Activated CD4-positive, CD25-positive, alpha-beta regulatory T cell treated with anti-CD3 and anti-CD28 coated beads, Interleukin-2, amount 50 U/mL, for 72 hours (primary cell): ENCODE results near the gene ZBTB4.

Source experiments
- DNase-seq: peaks from one replicate; pipeline ENCODE4 v3.0.0; 2021

The ZBTB4 gene

GRCh38 chr17:7417056-7417655 lies 62.3 kb downstream of the ZBTB4 start:
- DNase-seq: no peak

GRCh38 chr17:7416323-7416722 lies 63.1 kb downstream of the ZBTB4 start:
- no peak for DNase-seq

- no peak for DNase-seq
Observed at GRCh38 chr17:7415784-7416183, 63.6 kb downstream of the ZBTB4 start.

- DNase-seq: no peak
Observed at GRCh38 chr17:7414837-7415236, 64.6 kb downstream of the ZBTB4 start.

- no peak for DNase-seq
Observed at GRCh38 chr17:7413346-7413985, 66.0 kb downstream of the ZBTB4 start.

GRCh38 chr17:7411427-7411750 lies 68.0 kb downstream of the ZBTB4 start:
- DNase-seq: no peak

- DNase-seq: no peak
Observed at GRCh38 chr17:7410634-7411426, 68.6 kb downstream of the ZBTB4 start.

GRCh38 chr17:7409716-7410115 lies 69.7 kb downstream of the ZBTB4 start:
- DNase-seq: no peak
